BJ (cell line): ENCODE measurements around the gene KCNJ4. TPM values are rescaled to one million over a fixed set of nuclear protein-coding genes. Genes with fewer than 3 reads are reported as not detected.
A peak's percentile ranks its signal among the peaks of the same experiment; 100 is the strongest.
"Not testable (repeated sequence)": the region's sequence is repeated elsewhere in the genome, so short reads cannot be mapped to it uniquely, and the experiment has no call there.

ENCODE experiments used
- CTCF ChIA-PET: fragments of 350-600 bp; formaldehyde crosslinking; extraction: SDS; loops from one replicate; lab custom pipeline; 2021; ENCODE audit warnings: antibody characterized with exemption, inconsistent platforms; lab: Yijun Ruan, JAX
- POLR2A ChIA-PET: fragments of 300-600 bp; sonication (Branson Sonifier 250); formaldehyde crosslinking; extraction: SDS; loops from one replicate; lab custom pipeline; 2021; ENCODE audit warnings: antibody characterized with exemption; lab: Charles Lee
- DNase-seq: peaks from one replicate; pipeline ENCODE4 v3.0.0-alpha.2; 2011; ENCODE audit warnings: low read depth
- H3K27me3 ChIP-seq: 2 replicates; pipeline ENCODE4 v1.6.0; 2011; ENCODE audit warnings: low read length; ENCODE audit not compliant: control insufficient read depth, insufficient read depth
- H3K36me3 ChIP-seq: 2 replicates; pipeline ENCODE4 v1.5.1; 2011; ENCODE audit warnings: low read length; ENCODE audit not compliant: control insufficient read depth, insufficient read depth
- H3K4me3 ChIP-seq: 2 replicates; pipeline ENCODE4 v1.5.1; 2011; ENCODE audit warnings: low read depth, mild to moderate bottlenecking, control low read depth, low read length
- CTCF ChIP-seq: IDR thresholded peaks from 2 replicates; pipeline ENCODE4 v1.5.1; 2011; ENCODE audit warnings: low read depth, mild to moderate bottlenecking, control low read depth, inconsistent platforms, low read length, moderate library complexity; ENCODE audit not compliant: insufficient read depth
- polyA plus RNA-seq: library from polyadenylated mRNA; depleted of rRNA; stranded (reverse); fragments of >200 nt; gene quantifications from 2 replicates; pipeline ENCODE4 v1.2.3, GENCODE V29; 2011

KCNJ4 gene
- polyA plus RNA-seq, 1 experiment: not detected

GRCh38 chr22:38414009-38414395, 41.0 kb downstream of the KCNJ4 start:
- Histone ChIP-seq H3K27me3 (0 out of 2 replicates have a peak, but pooled peaks cover 3% of the 10 kb centered on the region), H3K4me3 (no peak overlapping the region), H3K36me3 (no peaks in the 10 kb centered on the region)
- CTCF ChIA-PET: interaction anchor here (0.6 to 2.3 kb wide), 5 partner anchors 12 to 860 kb away, joined by 3 to 15 read pairs (median 3); no protein-coding TSS in a partner anchor
- POLR2A ChIA-PET: no interaction called here
- no peak for TF ChIP-seq CTCF
- DNase-seq: no peak

GRCh38 chr22:38413085-38414008, 41.7 kb downstream of the KCNJ4 start:
- ChIA-PET CTCF (interaction anchor here (0.7 to 2.3 kb wide), 11 partner anchors 9 to 192 kb away, joined by 3 to 15 read pairs (median 4); no protein-coding TSS in a partner anchor), POLR2A (no interaction called here)
- DNase-seq: no peak
- Histone ChIP-seq H3K36me3 (no peaks in the 10 kb centered on the region), H3K27me3 (0 out of 2 replicates have a peak, but pooled peaks cover 3% of the 10 kb centered on the region), H3K4me3 (no peak overlapping the region)
- no peak for TF ChIP-seq CTCF

GRCh38 chr22:38412435-38413084, 42.4 kb downstream of the KCNJ4 start:
- ChIA-PET CTCF (interaction anchor here (0.7 to 2.3 kb wide), 7 partner anchors 10 to 193 kb away, joined by 3 to 15 read pairs (median 5); no protein-coding TSS in a partner anchor), POLR2A (no interaction called here)
- no peaks in the 10 kb centered on the region for H3K36me3 ChIP-seq
- H3K27me3 ChIP-seq: 0 out of 2 replicates have a peak, but pooled peaks cover 3% of the 10 kb centered on the region
- no peak overlapping the region for H3K4me3 ChIP-seq
- peak; percentile 62 for TF ChIP-seq CTCF
- no peak for DNase-seq

- DNase-seq: no peak
- no peaks in the 10 kb centered on the region for H3K36me3 ChIP-seq
- H3K4me3 ChIP-seq: no peak overlapping the region
- H3K27me3 ChIP-seq: 0 out of 2 replicates have a peak, but pooled peaks cover 3% of the 10 kb centered on the region
- ChIA-PET POLR2A (no interaction called here), CTCF (interaction anchor here (0.5 to 0.6 kb wide), 2 partner anchors 13 to 359 kb away, joined by 3 read pairs; no protein-coding TSS in a partner anchor)
- TF ChIP-seq CTCF: no peak
These were observed 44.0 kb downstream of the KCNJ4 start for GRCh38 chr22:38411016-38411415.

GRCh38 chr22:38409916-38410315, 45.1 kb downstream of the KCNJ4 start:
- POLR2A ChIA-PET, DNase-seq, H3K4me3 ChIP-seq, CTCF ChIA-PET, H3K36me3 ChIP-seq, H3K27me3 ChIP-seq: not testable (repeated sequence)
